IPS DF 4.7 (cell line): ENCODE measurements around the gene SHISAL2B.
"Not testable (repeated sequence)": the region's sequence is repeated elsewhere in the genome, so short reads cannot be mapped to it uniquely, and the experiment has no call there.

Experiments used
- DNase-seq: peaks from one replicate; pipeline ENCODE4 v3.0.0-alpha.2; 2013; ENCODE audit warnings: low spot score; ENCODE audit errors: extremely low read depth

Gene SHISAL2B

GRCh38 chr5:64690417-64691151, at the start of gene SHISAL2B:
Gene SHISAL2B, plus strand, starts transcription at chr5:64690503. Its CDS starts 121 bp downstream, at chr5:64690624.
- DNase-seq = no peak

GRCh38 chr5:64644831-64645230, 45.5 kb upstream of the SHISAL2B start:
- DNase-seq = no peak

GRCh38 chr5:64646169-64646568, 44.1 kb upstream of the SHISAL2B start:
- no peak for DNase-seq

GRCh38 chr5:64649512-64649911, 40.8 kb upstream of the SHISAL2B start:
- DNase-seq = no peak

GRCh38 chr5:64653766-64654560, 36.3 kb upstream of the SHISAL2B start:
- no peak for DNase-seq

GRCh38 chr5:64654561-64654938, 35.8 kb upstream of the SHISAL2B start:
- DNase-seq = no peak

GRCh38 chr5:64655596-64655995, 34.7 kb upstream of the SHISAL2B start:
- no peak for DNase-seq

- DNase-seq = no peak
Measured at GRCh38 chr5:64659289-64659688, 31.0 kb upstream of the SHISAL2B start.

- not testable (repeated sequence) for DNase-seq
Measured at GRCh38 chr5:64663181-64663580, 27.1 kb upstream of the SHISAL2B start.

GRCh38 chr5:64665243-64665642, 25.1 kb upstream of the SHISAL2B start:
- DNase-seq = no peak

GRCh38 chr5:64666078-64666477, 24.2 kb upstream of the SHISAL2B start:
- no peak for DNase-seq

GRCh38 chr5:64667068-64667467, 23.2 kb upstream of the SHISAL2B start:
- no peak for DNase-seq

- DNase-seq = no peak
Measured at GRCh38 chr5:64670277-64670676, 20.0 kb upstream of the SHISAL2B start.

GRCh38 chr5:64671678-64672077, 18.6 kb upstream of the SHISAL2B start:
- no peak for DNase-seq

- DNase-seq = no peak
Measured at GRCh38 chr5:64678374-64678773, 11.9 kb upstream of the SHISAL2B start.

- no peak for DNase-seq
Measured at GRCh38 chr5:64680289-64680688, 10.0 kb upstream of the SHISAL2B start.

GRCh38 chr5:64682608-64683007, 7.7 kb upstream of the SHISAL2B start:
- DNase-seq = no peak

GRCh38 chr5:64685866-64686265, 4.4 kb upstream of the SHISAL2B start:
- DNase-seq = no peak

- no peak for DNase-seq
Measured at GRCh38 chr5:64688391-64688790, 1.9 kb upstream of the SHISAL2B start.

- no peak for DNase-seq
Measured at GRCh38 chr5:64688965-64689364, 1.3 kb upstream of the SHISAL2B start.

GRCh38 chr5:64690104-64690416, 243 bp upstream of the SHISAL2B start:
- DNase-seq = no peak

GRCh38 chr5:64691291-64691690, 988 bp downstream of the SHISAL2B start:
- no peak for DNase-seq

- DNase-seq = no peak
Measured at GRCh38 chr5:64693636-64694035, 3.3 kb downstream of the SHISAL2B start.
